Tibial nerve (tissue), 4 donors: ENCODE results near the gene IGF1R. TPM values are rescaled to one million over a fixed set of nuclear protein-coding genes. Genes with fewer than 3 reads are reported as not detected.
"Not testable (repeated sequence)": the region's sequence is repeated elsewhere in the genome, so short reads cannot be mapped to it uniquely, and the experiment has no call there.

ENCODE experiments used
- DNase-seq, 2 donors: peaks; one replicate each; pipeline ENCODE4 v3.0.0-alpha.2; 2019; ENCODE audit warnings: low spot score in 2 of 2
- H3K27ac ChIP-seq, 4 donors: fragments of 200-600 bp; sonication (generic) in 3 of 4; one replicate each; pipeline ENCODE4 v1.5.1; 2017 to 2019; ENCODE audit warnings: mild to moderate bottlenecking in 1 of 4
- H3K27me3 ChIP-seq, 2 donors: fragments of 200-600 bp; sonication (generic) in 1 of 2; one replicate each; pipeline versions ENCODE4 v1.5.1 to v1.6.0; 2017 to 2019
- H3K36me3 ChIP-seq, 3 donors: fragments of 200-600 bp; sonication (generic); one replicate each; pipeline ENCODE4 v1.5.1; 2018 to 2019
- H3K4me1 ChIP-seq, 4 donors: fragments of 200-600 bp; sonication (generic) in 3 of 4; one replicate each; pipeline ENCODE4 v1.5.1; 2017 to 2019
- H3K4me3 ChIP-seq, 4 donors: fragments of 200-600 bp; sonication (generic) in 3 of 4; one replicate each; pipeline ENCODE4 v1.5.1; 2017 to 2019; ENCODE audit warnings: mild to moderate bottlenecking in 1 of 4, moderate library complexity in 1 of 4
- H3K9me3 ChIP-seq, 4 donors: fragments of 200-600 bp; sonication (generic) in 3 of 4; one replicate each; pipeline ENCODE4 v1.5.1; 2017 to 2019
- EP300 ChIP-seq, 2 donors: sonication (generic); formaldehyde crosslinking; IDR thresholded peaks; one replicate each; pipeline ENCODE4 v1.6.1; 2017; ENCODE audit warnings: antibody characterized with exemption in 2 of 2, mild to moderate bottlenecking in 1 of 2
- POLR2A ChIP-seq, 2 donors: fragments of 450-650 bp; IDR thresholded peaks; one replicate each; pipeline ENCODE4 v1.6.1; 2017; ENCODE audit warnings: antibody characterized with exemption in 2 of 2, mild to moderate bottlenecking in 2 of 2, moderate library complexity in 2 of 2
- WGBS, 2 donors: methylation state at CpG; one replicate each; pipeline ENCODE4 v1.1.5; 2018; 5-methylcytosine and 5-hydroxymethylcytosine counted together
- total RNA-seq, 4 donors: library from RNA; depleted of rRNA; stranded (reverse); fragments of >200 nt; gene quantifications; one replicate each; pipeline ENCODE4 v1.1.0, GENCODE V29; 2016
- TF ChIP-seq, protein P1 (sequence below), 5 experiments: fragments of 200-600 bp in 3 of 5; fragments of 450-650 bp in 2 of 5; sonication (generic) in 3 of 5; IDR thresholded peaks; one replicate each; pipeline ENCODE4 v1.5.1; 2016 to 2019; ENCODE audit warnings: antibody characterized with exemption in 5 of 5, mild to moderate bottlenecking in 3 of 5, moderate library complexity in 2 of 5

IGF1R gene
- total RNA-seq, 4 donors from 2014 or later = 82.5 to 164 (median 111) TPM

- Histone ChIP-seq H3K27me3 (peaks cover 0 to 28% of the 10 kb centered on the region in 2 donors), H3K27ac (no peak overlapping the region), H3K4me1 (no peaks in the 10 kb centered on the region), H3K36me3 (no peaks in the 10 kb centered on the region), H3K4me3 (no peak overlapping the region), H3K9me3 (no peaks in the 10 kb centered on the region)
- TF ChIP-seq EP300 (IDR thresholded peaks at IDR 0.05) (no peak), POLR2A (IDR thresholded peaks at IDR 0.05) (no peak)
- TF ChIP-seq, protein P1, sequence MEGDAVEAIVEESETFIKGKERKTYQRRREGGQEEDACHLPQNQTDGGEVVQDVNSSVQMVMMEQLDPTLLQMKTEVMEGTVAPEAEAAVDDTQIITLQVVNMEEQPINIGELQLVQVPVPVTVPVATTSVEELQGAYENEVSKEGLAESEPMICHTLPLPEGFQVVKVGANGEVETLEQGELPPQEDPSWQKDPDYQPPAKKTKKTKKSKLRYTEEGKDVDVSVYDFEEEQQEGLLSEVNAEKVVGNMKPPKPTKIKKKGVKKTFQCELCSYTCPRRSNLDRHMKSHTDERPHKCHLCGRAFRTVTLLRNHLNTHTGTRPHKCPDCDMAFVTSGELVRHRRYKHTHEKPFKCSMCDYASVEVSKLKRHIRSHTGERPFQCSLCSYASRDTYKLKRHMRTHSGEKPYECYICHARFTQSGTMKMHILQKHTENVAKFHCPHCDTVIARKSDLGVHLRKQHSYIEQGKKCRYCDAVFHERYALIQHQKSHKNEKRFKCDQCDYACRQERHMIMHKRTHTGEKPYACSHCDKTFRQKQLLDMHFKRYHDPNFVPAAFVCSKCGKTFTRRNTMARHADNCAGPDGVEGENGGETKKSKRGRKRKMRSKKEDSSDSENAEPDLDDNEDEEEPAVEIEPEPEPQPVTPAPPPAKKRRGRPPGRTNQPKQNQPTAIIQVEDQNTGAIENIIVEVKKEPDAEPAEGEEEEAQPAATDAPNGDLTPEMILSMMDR (IDR thresholded peaks at IDR 0.05) = no peak
- 74% methylated on average over 5 of the region's 5 CpGs for WGBS, 2 donors
- no peak for DNase-seq
Observed at GRCh38 chr15:98617328-98617980, 30.9 kb upstream of the IGF1R start.

- 90 to 91% methylated on average over 13 of the region's 13 CpGs for WGBS, 2 donors
- H3K36me3 ChIP-seq, DNase-seq, H3K27ac ChIP-seq, H3K4me1 ChIP-seq, H3K4me3 ChIP-seq, H3K9me3 ChIP-seq: not testable (repeated sequence)
- peaks cover 0 to 35% of the 10 kb centered on the region in 2 donors for H3K27me3 ChIP-seq
Observed at GRCh38 chr15:98618576-98618975, 29.8 kb upstream of the IGF1R start.

DNA sequence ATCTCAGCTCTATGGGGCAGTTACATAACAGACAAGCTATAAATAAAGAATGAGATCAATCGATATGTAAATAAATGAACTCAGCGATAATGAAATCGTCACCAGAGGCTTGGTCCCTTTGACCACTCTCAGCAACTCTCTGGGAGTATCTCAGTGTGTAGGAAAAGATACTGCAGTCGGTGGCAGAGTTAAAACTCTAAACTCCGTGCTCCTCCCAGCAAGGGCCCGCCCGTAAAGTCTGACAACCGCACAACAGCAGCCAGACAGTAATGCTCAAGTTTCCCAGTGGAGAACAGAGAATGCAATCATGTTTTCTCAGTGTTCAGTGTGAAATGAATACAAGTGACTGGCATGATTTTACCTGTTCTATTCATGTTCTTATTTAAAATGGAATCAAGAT is 28.3 kb upstream of the IGF1R start:
- no peak overlapping the region for H3K27ac ChIP-seq
- no peaks in the 10 kb centered on the region for H3K36me3 ChIP-seq
- peaks cover 0 to 46% of the 10 kb centered on the region in 2 donors for H3K27me3 ChIP-seq
- 80 to 81% methylated on average over 8 of the region's 8 CpGs for WGBS, 2 donors
- no peak for DNase-seq
- H3K9me3 ChIP-seq = no peaks in the 10 kb centered on the region
- H3K4me3 ChIP-seq = no peak overlapping the region
- TF ChIP-seq POLR2A (IDR thresholded peaks at IDR 0.05) = no peak
- no peaks in the 10 kb centered on the region for H3K4me1 ChIP-seq

DNA sequence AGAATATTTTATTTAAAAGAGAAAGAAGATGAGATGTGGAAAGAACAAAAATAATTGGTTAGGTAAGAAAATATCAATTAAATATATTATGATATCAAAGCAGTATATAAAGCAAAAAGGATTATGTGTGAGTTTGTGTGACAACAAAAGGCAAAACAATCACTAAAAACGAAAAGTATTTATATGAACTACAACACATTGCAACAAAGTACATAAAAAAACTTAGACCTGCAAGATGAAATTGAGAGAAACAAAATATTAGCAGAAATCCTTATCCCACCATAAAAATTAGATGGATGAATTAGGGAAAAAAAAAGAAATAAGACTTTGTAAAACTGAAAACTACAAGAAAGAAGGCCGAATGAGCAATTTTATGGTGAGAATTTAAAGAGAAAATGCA is 27.3 kb upstream of the IGF1R start:
- no peaks in the 10 kb centered on the region for H3K36me3 ChIP-seq
- no peak overlapping the region for H3K27ac ChIP-seq
- no peak for DNase-seq
- H3K4me1 ChIP-seq = no peaks in the 10 kb centered on the region
- peaks cover 0 to 46% of the 10 kb centered on the region in 2 donors for H3K27me3 ChIP-seq
- TF ChIP-seq EP300 (IDR thresholded peaks at IDR 0.05) (no peak), POLR2A (IDR thresholded peaks at IDR 0.05) (no peak)
- TF ChIP-seq, protein P1 (IDR thresholded peaks at IDR 0.05) = no peak
- WGBS, 2 donors = 48 to 73% methylated on average over 2 of the region's 2 CpGs
- H3K9me3 ChIP-seq = no peaks in the 10 kb centered on the region
- no peak overlapping the region for H3K4me3 ChIP-seq

GRCh38 chr15:98625614-98626013 is 22.7 kb upstream of the IGF1R start:
- Histone ChIP-seq H3K4me1 (no peaks in the 10 kb centered on the region), H3K27me3 (peaks cover 0 to 33% of the 10 kb centered on the region in 2 donors), H3K27ac (no peak overlapping the region), H3K36me3 (no peaks in the 10 kb centered on the region), H3K9me3 (no peaks in the 10 kb centered on the region), H3K4me3 (no peak overlapping the region)
- WGBS, 2 donors = 91 to 92% methylated on average over 22 of the region's 22 CpGs
- no peak for DNase-seq
- no peak for TF ChIP-seq EP300 (IDR thresholded peaks at IDR 0.05)
- TF ChIP-seq, protein P1 (IDR thresholded peaks at IDR 0.05) = no peak

GRCh38 chr15:98626153-98626552 is 22.2 kb upstream of the IGF1R start:
- H3K4me1 ChIP-seq = no peaks in the 10 kb centered on the region
- 65 to 83% methylated on average over 4 of the region's 4 CpGs for WGBS, 2 donors
- no peaks in the 10 kb centered on the region for H3K36me3 ChIP-seq
- no peak overlapping the region for H3K4me3 ChIP-seq
- no peak overlapping the region for H3K27ac ChIP-seq
- peaks cover 0 to 27% of the 10 kb centered on the region in 2 donors for H3K27me3 ChIP-seq
- no peak for DNase-seq
- H3K9me3 ChIP-seq = no peaks in the 10 kb centered on the region
- no peak for TF ChIP-seq POLR2A (IDR thresholded peaks at IDR 0.05)
- no peak for TF ChIP-seq EP300 (IDR thresholded peaks at IDR 0.05)
- TF ChIP-seq, protein P1 (IDR thresholded peaks at IDR 0.05) = no peak
